HAP-1 (cell line): ENCODE data around the gene STARD9.
"Not testable (repeated sequence)": the region's sequence is repeated elsewhere in the genome, so short reads cannot be mapped to it uniquely, and the experiment has no call there.

Experiments used
- DNase-seq, 2 experiments: peaks; one replicate each; pipeline ENCODE4 v3.0.0-alpha.2; 2016 to 2020; ENCODE audit warnings: low spot score in 2 of 2
- H3K27me3 ChIP-seq: fragments of 250-450 bp; sonication (Bioruptor Pico); 2 replicates; pipeline ENCODE4 v1.5.1; 2020; ENCODE audit warnings: low read depth, mild to moderate bottlenecking, moderate library complexity
- H3K36me3 ChIP-seq: fragments of 250-450 bp; sonication (Bioruptor Pico); replicated peaks from 2 replicates; pipeline ENCODE4 v1.5.1; 2020; ENCODE audit warnings: mild to moderate bottlenecking
- H3K4me1 ChIP-seq: fragments of 250-450 bp; sonication (Bioruptor Pico); 2 replicates; pipeline ENCODE4 v1.5.1; 2020; ENCODE audit warnings: mild to moderate bottlenecking
- H3K4me3 ChIP-seq: fragments of 250-450 bp; sonication (Bioruptor Pico); 2 replicates; pipeline ENCODE4 v1.5.1; 2020; ENCODE audit warnings: mild to moderate bottlenecking, moderate library complexity
- H3K9me3 ChIP-seq: fragments of 250-450 bp; sonication (Bioruptor Pico); 2 replicates; pipeline ENCODE4 v1.5.1; 2020; ENCODE audit warnings: mild to moderate bottlenecking, moderate library complexity
- in situ Hi-C: fragments of 300-500 bp; cut with MboI; formaldehyde crosslinking; loops from 3 replicates; pipeline ENCODE4 v1.14.3; 2020; ENCODE audit warnings: low sequenced_read_pairs, inconsistent platforms, mixed read lengths

Gene STARD9

GRCh38 chr15:42736178-42736792 lies 160.9 kb downstream of the STARD9 start:
- no peak for DNase-seq
- peaks cover 41% of the 10 kb centered on the region for H3K36me3 ChIP-seq
- peaks cover 10% of the 10 kb centered on the region; the same call in 1 of the 2 replicates for H3K4me1 ChIP-seq
- no peaks in the 10 kb centered on the region for H3K9me3 ChIP-seq
- in situ Hi-C loops, result loop anchor here (25.0 kb wide), 1 partner anchor 551 kb away; no protein-coding TSS in a partner anchor
- H3K4me3 ChIP-seq, result peak overlapping the region; percentile 72
- no peaks in the 10 kb centered on the region for H3K27me3 ChIP-seq

GRCh38 chr15:42736793-42737528 lies 161.6 kb downstream of the STARD9 start, which contains the start of gene CDAN1:
TSS of gene CDAN1 (minus strand) at chr15:42737128. CDS start at chr15:42737102, 26 bp downstream.
- peak; percentile 81 to 95 for DNase-seq
- H3K9me3 ChIP-seq, result no peaks in the 10 kb centered on the region
- peaks cover 17% of the 10 kb centered on the region for H3K4me1 ChIP-seq
- H3K4me3 ChIP-seq, result peak within 1 kb of the TSS; percentile 72
- no peaks in the 10 kb centered on the region for H3K27me3 ChIP-seq
- in situ Hi-C loops, result loop anchor here (25.0 kb wide), 1 partner anchor 550 kb away; no protein-coding TSS in a partner anchor
- H3K36me3 ChIP-seq, result peaks cover 35% of the 10 kb centered on the region

GRCh38 chr15:42737529-42738328 lies 162.3 kb downstream of the STARD9 start:
- in situ Hi-C loops, result loop anchor here (25.0 kb wide), 1 partner anchor 550 kb away; no protein-coding TSS in a partner anchor
- H3K4me3 ChIP-seq, result peak overlapping the region; percentile 72
- DNase-seq, result peak; percentile 19 to 78
- H3K27me3 ChIP-seq, result no peaks in the 10 kb centered on the region
- H3K9me3 ChIP-seq, result no peaks in the 10 kb centered on the region
- peaks cover 20% of the 10 kb centered on the region for H3K4me1 ChIP-seq
- H3K36me3 ChIP-seq, result peaks cover 27% of the 10 kb centered on the region

GRCh38 chr15:42741710-42742109 lies 166.3 kb downstream of the STARD9 start:
- H3K36me3 ChIP-seq, result peaks cover 6% of the 10 kb centered on the region

GRCh38 chr15:42742149-42742548 lies 166.7 kb downstream of the STARD9 start:
- no peaks in the 10 kb centered on the region for H3K27me3 ChIP-seq
- in situ Hi-C loops, result loop anchor here (25.0 kb wide), 1 partner anchor 545 kb away; no protein-coding TSS in a partner anchor
- DNase-seq, result no peak
- H3K9me3 ChIP-seq, result no peaks in the 10 kb centered on the region
- H3K4me1 ChIP-seq, result peaks cover 14% of the 10 kb centered on the region
- H3K36me3 ChIP-seq, result peaks cover 6% of the 10 kb centered on the region
- no peak overlapping the region for H3K4me3 ChIP-seq

More at GRCh38 chr15:42741710-42742109, 166.3 kb downstream of the STARD9 start:
- Histone ChIP-seq H3K4me3 (no peak overlapping the region), H3K4me1 (peaks cover 14% of the 10 kb centered on the region), H3K9me3 (no peaks in the 10 kb centered on the region), H3K27me3 (no peaks in the 10 kb centered on the region)
- no peak for DNase-seq
- in situ Hi-C loops, result loop anchor here (25.0 kb wide), 1 partner anchor 546 kb away; no protein-coding TSS in a partner anchor

GRCh38 chr15:42744195-42744594 lies 168.8 kb downstream of the STARD9 start:
- H3K27me3 ChIP-seq, result no peaks in the 10 kb centered on the region
- peaks cover 6% of the 10 kb centered on the region for H3K36me3 ChIP-seq
- H3K4me3 ChIP-seq, result no peak overlapping the region
- peaks cover 9% of the 10 kb centered on the region; the same call in 1 of the 2 replicates for H3K4me1 ChIP-seq
- H3K9me3 ChIP-seq, result no peaks in the 10 kb centered on the region
- DNase-seq, result no peak
- in situ Hi-C loops, result loop anchor here (25.0 kb wide), 1 partner anchor 543 kb away; no protein-coding TSS in a partner anchor

- DNase-seq, result no peak
- in situ Hi-C loops, result loop anchor here (5.0 to 25.0 kb wide), 2 partner anchors 173 to 538 kb away; partner anchors contain the start of gene TTBK2
- H3K27me3 ChIP-seq, result no peaks in the 10 kb centered on the region
- H3K36me3 ChIP-seq, result peaks cover 8% of the 10 kb centered on the region
- H3K4me3 ChIP-seq, result no peak overlapping the region
- H3K4me1 ChIP-seq, result no peaks in the 10 kb centered on the region
- no peaks in the 10 kb centered on the region for H3K9me3 ChIP-seq
Measured at GRCh38 chr15:42749266-42749665, 173.9 kb downstream of the STARD9 start.

- in situ Hi-C loops, result no loop called here
- H3K4me3 ChIP-seq, result no peak overlapping the region
- no peak for DNase-seq
- no peaks in the 10 kb centered on the region for H3K27me3 ChIP-seq
- no peaks in the 10 kb centered on the region for H3K9me3 ChIP-seq
- peaks cover 7% of the 10 kb centered on the region for H3K36me3 ChIP-seq
- no peaks in the 10 kb centered on the region for H3K4me1 ChIP-seq
Measured at GRCh38 chr15:42750306-42750705, 174.9 kb downstream of the STARD9 start.

- Histone ChIP-seq H3K4me1 (no peaks in the 10 kb centered on the region), H3K9me3 (peaks cover 12% of the 10 kb centered on the region), H3K4me3 (no peak overlapping the region), H3K27me3 (no peaks in the 10 kb centered on the region), H3K36me3 (no peaks in the 10 kb centered on the region)
- in situ Hi-C loops, result no loop called here
- no peak for DNase-seq
Measured at GRCh38 chr15:42759093-42759492, 183.7 kb downstream of the STARD9 start.

- in situ Hi-C loops, result no loop called here
- no peaks in the 10 kb centered on the region for H3K36me3 ChIP-seq
- no peak for DNase-seq
- H3K27me3 ChIP-seq, result no peaks in the 10 kb centered on the region
- H3K9me3 ChIP-seq, result peaks cover 12% of the 10 kb centered on the region
- H3K4me3 ChIP-seq, result no peak overlapping the region
- no peaks in the 10 kb centered on the region for H3K4me1 ChIP-seq
Measured at GRCh38 chr15:42760759-42761158, 185.4 kb downstream of the STARD9 start.

GRCh38 chr15:42761813-42762212 lies 186.4 kb downstream of the STARD9 start:
- DNase-seq, H3K27me3 ChIP-seq, H3K36me3 ChIP-seq, H3K4me3 ChIP-seq, in situ Hi-C loops, H3K4me1 ChIP-seq: not testable (repeated sequence)
- peaks cover 12% of the 10 kb centered on the region for H3K9me3 ChIP-seq

GRCh38 chr15:42764154-42764731 lies 188.8 kb downstream of the STARD9 start:
- H3K36me3 ChIP-seq, DNase-seq, H3K4me3 ChIP-seq, H3K27me3 ChIP-seq, H3K4me1 ChIP-seq, in situ Hi-C loops: not testable (repeated sequence)
- H3K9me3 ChIP-seq, result peaks cover 12% of the 10 kb centered on the region

- H3K27me3 ChIP-seq, H3K9me3 ChIP-seq, H3K4me1 ChIP-seq, in situ Hi-C loops, H3K4me3 ChIP-seq, H3K36me3 ChIP-seq, DNase-seq: not testable (repeated sequence)
Measured at GRCh38 chr15:42766109-42766508, 190.7 kb downstream of the STARD9 start.
